Liver (tissue), 3 donors: ENCODE measurements around the gene HEPN1.

ENCODE experiments used
- EGR1 ChIP-seq, 2 donors: IDR thresholded peaks; 2 replicates each; pipeline ENCODE4 v1.6.1; 2016 to 2018; ENCODE audit warnings: antibody characterized with exemption in 2 of 2, low read depth in 2 of 2
- TAF1 ChIP-seq: conservative IDR thresholded peaks from 2 replicates; pipeline ENCODE4 v1.6.1; 2016; ENCODE audit warnings: antibody characterized with exemption, mild to moderate bottlenecking
- TF ChIP-seq, protein P1 (sequence below): fragments of 150-350 bp; IDR thresholded peaks from 2 replicates; pipeline ENCODE4 v1.5.1; 2017; ENCODE audit warnings: improper control_type of control experiment, low read depth, low read length; ENCODE audit not compliant: missing input control
- TF ChIP-seq, protein P2 (sequence below): IDR thresholded peaks from 2 replicates; pipeline ENCODE4 v1.6.1; 2016; ENCODE audit warnings: antibody characterized with exemption, mild to moderate bottlenecking
- TF ChIP-seq, protein P3 (sequence below): IDR thresholded peaks from 2 replicates; pipeline ENCODE4 v1.6.1; 2016; ENCODE audit warnings: antibody characterized with exemption
- donor health status: healthy.
- donor health status: healthy.

DNA sequence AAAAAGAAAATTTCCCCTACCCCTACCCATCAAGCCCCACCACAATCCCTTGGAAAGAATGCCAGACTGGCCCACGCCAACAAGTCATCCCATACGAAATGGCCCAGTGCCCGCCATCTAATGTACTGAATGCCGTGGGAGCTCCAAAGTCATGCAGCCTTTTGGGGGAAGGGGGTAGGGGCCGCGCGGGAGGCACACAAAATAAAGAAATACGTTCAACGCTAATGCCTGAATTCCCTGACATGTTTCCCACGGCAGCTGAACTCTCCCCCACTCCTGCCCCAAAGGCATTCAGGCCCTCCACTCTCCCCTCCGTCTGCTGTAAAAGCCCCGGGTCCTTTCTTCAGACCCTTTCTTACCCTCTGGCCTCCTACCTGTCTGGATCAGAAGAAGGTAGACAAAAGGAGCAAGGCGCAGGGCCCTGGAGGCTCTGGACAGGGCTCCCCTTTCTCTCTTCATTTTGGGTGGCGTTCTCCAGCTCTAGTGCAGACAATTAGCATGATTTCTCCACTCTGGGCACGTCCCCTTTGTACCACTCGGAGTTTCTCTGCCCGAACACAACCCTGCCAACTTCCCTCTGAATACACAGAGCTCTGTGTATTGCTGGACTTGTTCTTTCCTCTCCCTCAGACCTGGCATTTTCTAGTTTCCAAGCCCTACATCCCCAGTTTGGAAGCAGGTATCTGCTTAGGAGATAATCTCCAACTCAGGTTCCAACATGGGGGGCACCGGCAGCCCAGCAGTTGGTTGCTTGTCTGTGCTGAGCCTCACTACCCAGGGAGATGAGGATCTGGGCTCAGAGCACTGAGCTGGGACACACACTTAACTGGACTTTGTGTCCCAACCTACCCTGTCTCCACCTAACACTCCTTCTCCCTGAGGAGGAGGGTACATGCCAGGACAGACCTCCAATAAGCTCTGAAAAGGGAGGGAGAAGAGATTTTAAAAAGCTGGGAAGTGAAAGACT lies 16.8 kb downstream of the HEPN1 start, which contains the start of gene HEPACAM:
- TF ChIP-seq, protein P1, sequence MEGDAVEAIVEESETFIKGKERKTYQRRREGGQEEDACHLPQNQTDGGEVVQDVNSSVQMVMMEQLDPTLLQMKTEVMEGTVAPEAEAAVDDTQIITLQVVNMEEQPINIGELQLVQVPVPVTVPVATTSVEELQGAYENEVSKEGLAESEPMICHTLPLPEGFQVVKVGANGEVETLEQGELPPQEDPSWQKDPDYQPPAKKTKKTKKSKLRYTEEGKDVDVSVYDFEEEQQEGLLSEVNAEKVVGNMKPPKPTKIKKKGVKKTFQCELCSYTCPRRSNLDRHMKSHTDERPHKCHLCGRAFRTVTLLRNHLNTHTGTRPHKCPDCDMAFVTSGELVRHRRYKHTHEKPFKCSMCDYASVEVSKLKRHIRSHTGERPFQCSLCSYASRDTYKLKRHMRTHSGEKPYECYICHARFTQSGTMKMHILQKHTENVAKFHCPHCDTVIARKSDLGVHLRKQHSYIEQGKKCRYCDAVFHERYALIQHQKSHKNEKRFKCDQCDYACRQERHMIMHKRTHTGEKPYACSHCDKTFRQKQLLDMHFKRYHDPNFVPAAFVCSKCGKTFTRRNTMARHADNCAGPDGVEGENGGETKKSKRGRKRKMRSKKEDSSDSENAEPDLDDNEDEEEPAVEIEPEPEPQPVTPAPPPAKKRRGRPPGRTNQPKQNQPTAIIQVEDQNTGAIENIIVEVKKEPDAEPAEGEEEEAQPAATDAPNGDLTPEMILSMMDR, result no peak
- TF ChIP-seq, protein P2, sequence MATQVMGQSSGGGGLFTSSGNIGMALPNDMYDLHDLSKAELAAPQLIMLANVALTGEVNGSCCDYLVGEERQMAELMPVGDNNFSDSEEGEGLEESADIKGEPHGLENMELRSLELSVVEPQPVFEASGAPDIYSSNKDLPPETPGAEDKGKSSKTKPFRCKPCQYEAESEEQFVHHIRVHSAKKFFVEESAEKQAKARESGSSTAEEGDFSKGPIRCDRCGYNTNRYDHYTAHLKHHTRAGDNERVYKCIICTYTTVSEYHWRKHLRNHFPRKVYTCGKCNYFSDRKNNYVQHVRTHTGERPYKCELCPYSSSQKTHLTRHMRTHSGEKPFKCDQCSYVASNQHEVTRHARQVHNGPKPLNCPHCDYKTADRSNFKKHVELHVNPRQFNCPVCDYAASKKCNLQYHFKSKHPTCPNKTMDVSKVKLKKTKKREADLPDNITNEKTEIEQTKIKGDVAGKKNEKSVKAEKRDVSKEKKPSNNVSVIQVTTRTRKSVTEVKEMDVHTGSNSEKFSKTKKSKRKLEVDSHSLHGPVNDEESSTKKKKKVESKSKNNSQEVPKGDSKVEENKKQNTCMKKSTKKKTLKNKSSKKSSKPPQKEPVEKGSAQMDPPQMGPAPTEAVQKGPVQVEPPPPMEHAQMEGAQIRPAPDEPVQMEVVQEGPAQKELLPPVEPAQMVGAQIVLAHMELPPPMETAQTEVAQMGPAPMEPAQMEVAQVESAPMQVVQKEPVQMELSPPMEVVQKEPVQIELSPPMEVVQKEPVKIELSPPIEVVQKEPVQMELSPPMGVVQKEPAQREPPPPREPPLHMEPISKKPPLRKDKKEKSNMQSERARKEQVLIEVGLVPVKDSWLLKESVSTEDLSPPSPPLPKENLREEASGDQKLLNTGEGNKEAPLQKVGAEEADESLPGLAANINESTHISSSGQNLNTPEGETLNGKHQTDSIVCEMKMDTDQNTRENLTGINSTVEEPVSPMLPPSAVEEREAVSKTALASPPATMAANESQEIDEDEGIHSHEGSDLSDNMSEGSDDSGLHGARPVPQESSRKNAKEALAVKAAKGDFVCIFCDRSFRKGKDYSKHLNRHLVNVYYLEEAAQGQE, result no peak
- TF ChIP-seq EGR1 (IDR thresholded peaks at IDR 0.05; ENCODE audit: low read depth in 2 of 2), result no peak
- TF ChIP-seq, protein P3, sequence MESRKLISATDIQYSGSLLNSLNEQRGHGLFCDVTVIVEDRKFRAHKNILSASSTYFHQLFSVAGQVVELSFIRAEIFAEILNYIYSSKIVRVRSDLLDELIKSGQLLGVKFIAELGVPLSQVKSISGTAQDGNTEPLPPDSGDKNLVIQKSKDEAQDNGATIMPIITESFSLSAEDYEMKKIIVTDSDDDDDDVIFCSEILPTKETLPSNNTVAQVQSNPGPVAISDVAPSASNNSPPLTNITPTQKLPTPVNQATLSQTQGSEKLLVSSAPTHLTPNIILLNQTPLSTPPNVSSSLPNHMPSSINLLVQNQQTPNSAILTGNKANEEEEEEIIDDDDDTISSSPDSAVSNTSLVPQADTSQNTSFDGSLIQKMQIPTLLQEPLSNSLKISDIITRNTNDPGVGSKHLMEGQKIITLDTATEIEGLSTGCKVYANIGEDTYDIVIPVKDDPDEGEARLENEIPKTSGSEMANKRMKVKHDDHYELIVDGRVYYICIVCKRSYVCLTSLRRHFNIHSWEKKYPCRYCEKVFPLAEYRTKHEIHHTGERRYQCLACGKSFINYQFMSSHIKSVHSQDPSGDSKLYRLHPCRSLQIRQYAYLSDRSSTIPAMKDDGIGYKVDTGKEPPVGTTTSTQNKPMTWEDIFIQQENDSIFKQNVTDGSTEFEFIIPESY, result no peak
- TF ChIP-seq TAF1, result no peak
